GM12801 (cell line): ENCODE measurements around the gene CCDC183.

Experiments used
- CTCF ChIP-seq: IDR thresholded peaks from one replicate; pipeline ENCODE4 v1.5.1; 2011; ENCODE audit warnings: control low read depth; ENCODE audit not compliant: insufficient read length; ENCODE audit errors: extremely low read depth

CCDC183 gene

GRCh38 chr9:136763649-136764035, 32.5 kb upstream of the CCDC183 start:
- TF ChIP-seq CTCF: no peak

- no peak for TF ChIP-seq CTCF
Measured at GRCh38 chr9:136764301-136764891, 31.7 kb upstream of the CCDC183 start, which contains the start of gene LCN15. Gene LCN15, minus strand, starts transcription at chr9:136764518. Its CDS starts 30 bp downstream, at chr9:136764488.

- no peak for TF ChIP-seq CTCF
Measured at GRCh38 chr9:136765041-136765440, 31.1 kb upstream of the CCDC183 start.

GRCh38 chr9:136769710-136770191, 26.4 kb upstream of the CCDC183 start:
- no peak for TF ChIP-seq CTCF

- TF ChIP-seq CTCF: no peak
Measured at GRCh38 chr9:136771907-136772415, 24.2 kb upstream of the CCDC183 start.

GRCh38 chr9:136773386-136774044, 22.6 kb upstream of the CCDC183 start:
- no peak for TF ChIP-seq CTCF

GRCh38 chr9:136774416-136775045, 21.6 kb upstream of the CCDC183 start:
- no peak for TF ChIP-seq CTCF
